Panc1 (cell line): ENCODE results near the gene SYCP3. TPM values are rescaled to one million over a fixed set of nuclear protein-coding genes. Genes with fewer than 3 reads are reported as not detected.
A peak's percentile ranks its signal among the peaks of the same experiment; 100 is the strongest.

ENCODE experiments used
- ATAC-seq: fragments of 200-7000 bp; cut with Tn5 transposase; 2 replicates; pipeline ENCODE4 v1.9.1; 2020; ENCODE audit warnings: mild to moderate bottlenecking, moderate library complexity
- BruUV-seq: library from RNA; stranded (reverse); fragments of 400-500 nt; replicated peaks from 2 replicates; lab custom pipeline; 2021; lab: Mats Ljungman, UMichigan
- CTCF ChIA-PET: fragments of 300-600 bp; sonication (Branson Sonifier 250); formaldehyde crosslinking; loops from one replicate; lab custom pipeline; 2022; ENCODE audit warnings: antibody characterized with exemption; lab: Charles Lee
- POLR2A ChIA-PET: fragments of 300-600 bp; sonication (Branson Sonifier 250); formaldehyde crosslinking; loops from one replicate; lab custom pipeline; 2022; ENCODE audit warnings: antibody characterized with exemption; lab: Charles Lee
- DNase-seq: peaks from one replicate; pipeline ENCODE4 v3.0.0-alpha.2; 2010; ENCODE audit warnings: low read depth, low spot score
- H3K27ac ChIP-seq: 2 replicates; pipeline ENCODE4 v1.5.1; 2011; ENCODE audit warnings: mild to moderate bottlenecking, low read length, inconsistent platforms
- H3K27me3 ChIP-seq: fragments of 200-500 bp; sonication (Bioruptor generic); 2 replicates; pipeline ENCODE4 v1.6.0; 2014; ENCODE audit warnings: low read length, inconsistent platforms; ENCODE audit not compliant: control insufficient read depth, insufficient read depth
- H3K36me3 ChIP-seq: fragments of 200-500 bp; sonication (Bioruptor generic); 2 replicates; pipeline ENCODE4 v1.5.1; 2014; ENCODE audit warnings: inconsistent platforms, mild to moderate bottlenecking, low read length, moderate library complexity; ENCODE audit not compliant: control insufficient read depth, insufficient read depth
- H3K4me1 ChIP-seq: 2 replicates; pipeline ENCODE4 v1.5.1; 2011; ENCODE audit warnings: inconsistent platforms, mild to moderate bottlenecking, low read length, moderate library complexity; ENCODE audit not compliant: control insufficient read depth, insufficient read depth
- H3K4me3 ChIP-seq, 2 experiments: 2 replicates each; pipeline ENCODE4 v1.5.1; 2011 to 2012; ENCODE audit warnings: low read depth in 2 of 2, low read length in 2 of 2, mild to moderate bottlenecking in 2 of 2, inconsistent platforms in 1 of 2, moderate library complexity in 1 of 2
- H3K9me3 ChIP-seq: fragments of 200-500 bp; sonication (Bioruptor generic); 2 replicates; pipeline ENCODE4 v1.5.1; 2014; ENCODE audit warnings: low read depth, mild to moderate bottlenecking, inconsistent platforms, low read length, moderate library complexity; ENCODE audit not compliant: control insufficient read depth, insufficient read depth
- POLR2AphosphoS5 ChIP-seq: IDR thresholded peaks from 2 replicates; pipeline ENCODE4 v1.6.1; 2012; ENCODE audit warnings: mild to moderate bottlenecking, low read depth, low read length, moderate library complexity
- SIN3A ChIP-seq: IDR thresholded peaks from 2 replicates; pipeline ENCODE4 v1.6.1; 2012; ENCODE audit warnings: low read depth, mild to moderate bottlenecking, low read length, moderate library complexity, borderline replicate concordance; ENCODE audit not compliant: insufficient read depth
- in situ Hi-C: cut with HindIII; loops from 2 replicates; pipeline ENCODE4 v1.10.0; 2016; ENCODE audit warnings: low sequenced_read_pairs, low pct_unique_long_range_greater_than_20kb
- intact Hi-C: fragments of 100-400 bp; cut with micrococcal nuclease; formaldehyde crosslinking; loops from one replicate; pipeline ENCODE4 v1.10.0; 2022; ENCODE audit not compliant: unreplicated experiment
- total RNA-seq: library from RNA; stranded (reverse); gene quantifications from one replicate; pipeline ENCODE4 v1.2.1, GENCODE V29; 2021; ENCODE audit not compliant: unreplicated experiment
- TF ChIP-seq, protein P1 (sequence below), 2 experiments: IDR thresholded peaks; 2 replicates each; pipeline ENCODE4 v1.6.1; 2011 to 2012; ENCODE audit warnings: low read depth in 2 of 2, control low read depth in 1 of 2, low read length in 1 of 2, mild to moderate bottlenecking in 1 of 2, moderate library complexity in 1 of 2; ENCODE audit not compliant: insufficient read depth in 1 of 2
- TF ChIP-seq, protein P2 (sequence below): fragments of 450-650 bp; IDR thresholded peaks from 2 replicates; pipeline ENCODE4 v1.5.1; 2017; ENCODE audit warnings: mild to moderate bottlenecking

Gene SYCP3
- total RNA-seq, 1 experiment from 2014 or later, result not detected

DNA sequence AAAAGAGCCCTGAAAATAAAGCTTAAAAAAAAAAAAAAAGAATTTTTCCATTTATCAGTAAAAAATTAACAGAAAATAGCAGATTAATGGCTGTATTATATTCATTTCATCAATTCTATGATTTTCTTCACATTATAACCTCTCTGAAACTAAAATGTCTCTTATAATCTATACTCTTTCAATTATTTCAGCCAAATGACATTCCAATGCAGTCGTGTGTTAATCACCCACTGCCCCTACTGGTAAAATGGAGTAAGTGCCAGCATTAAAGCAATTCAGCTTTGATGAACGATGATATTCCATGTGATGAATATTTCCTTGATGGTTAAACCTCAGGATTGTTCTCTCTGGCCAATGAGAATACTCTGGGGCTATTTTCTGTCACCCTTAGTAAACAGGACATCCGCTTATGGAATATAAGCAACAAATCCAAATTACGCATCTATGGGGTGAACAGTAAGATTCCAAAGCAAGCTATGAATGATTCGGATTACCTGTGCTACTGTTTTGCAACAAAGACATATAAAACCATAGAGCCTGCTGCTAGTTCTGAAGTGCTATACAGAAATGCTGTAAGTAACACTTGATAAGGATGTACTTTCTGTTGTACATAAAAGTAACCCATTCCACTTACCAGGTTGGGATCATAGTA is 20.3 kb upstream of the SYCP3 start:
- in situ Hi-C loops, result no loop called here
- H3K27me3 ChIP-seq, result no peaks in the 10 kb centered on the region
- H3K4me1 ChIP-seq, result no peaks in the 10 kb centered on the region
- ChIA-PET POLR2A (interaction anchor here (0.6 to 0.7 kb wide), 3 partner anchors 13 to 120 kb away, joined by 7 to 14 read pairs (median 10); no protein-coding TSS in a partner anchor), CTCF (interaction anchor here (0.6 to 0.8 kb wide), 7 partner anchors 17 to 393 kb away, joined by 3 to 7 read pairs (median 4); no protein-coding TSS in a partner anchor)
- intact Hi-C loops, result loop anchor here (5.0 kb wide), 1 partner anchor 347 kb away; no protein-coding TSS in a partner anchor
- DNase-seq (no peak), ATAC-seq (peak; percentile 79)
- H3K36me3 ChIP-seq, result no peaks in the 10 kb centered on the region
- H3K9me3 ChIP-seq, result no peaks in the 10 kb centered on the region
- H3K27ac ChIP-seq, result no peak overlapping the region
- no TSS peak for BruUV-seq
- TF ChIP-seq, protein P1, sequence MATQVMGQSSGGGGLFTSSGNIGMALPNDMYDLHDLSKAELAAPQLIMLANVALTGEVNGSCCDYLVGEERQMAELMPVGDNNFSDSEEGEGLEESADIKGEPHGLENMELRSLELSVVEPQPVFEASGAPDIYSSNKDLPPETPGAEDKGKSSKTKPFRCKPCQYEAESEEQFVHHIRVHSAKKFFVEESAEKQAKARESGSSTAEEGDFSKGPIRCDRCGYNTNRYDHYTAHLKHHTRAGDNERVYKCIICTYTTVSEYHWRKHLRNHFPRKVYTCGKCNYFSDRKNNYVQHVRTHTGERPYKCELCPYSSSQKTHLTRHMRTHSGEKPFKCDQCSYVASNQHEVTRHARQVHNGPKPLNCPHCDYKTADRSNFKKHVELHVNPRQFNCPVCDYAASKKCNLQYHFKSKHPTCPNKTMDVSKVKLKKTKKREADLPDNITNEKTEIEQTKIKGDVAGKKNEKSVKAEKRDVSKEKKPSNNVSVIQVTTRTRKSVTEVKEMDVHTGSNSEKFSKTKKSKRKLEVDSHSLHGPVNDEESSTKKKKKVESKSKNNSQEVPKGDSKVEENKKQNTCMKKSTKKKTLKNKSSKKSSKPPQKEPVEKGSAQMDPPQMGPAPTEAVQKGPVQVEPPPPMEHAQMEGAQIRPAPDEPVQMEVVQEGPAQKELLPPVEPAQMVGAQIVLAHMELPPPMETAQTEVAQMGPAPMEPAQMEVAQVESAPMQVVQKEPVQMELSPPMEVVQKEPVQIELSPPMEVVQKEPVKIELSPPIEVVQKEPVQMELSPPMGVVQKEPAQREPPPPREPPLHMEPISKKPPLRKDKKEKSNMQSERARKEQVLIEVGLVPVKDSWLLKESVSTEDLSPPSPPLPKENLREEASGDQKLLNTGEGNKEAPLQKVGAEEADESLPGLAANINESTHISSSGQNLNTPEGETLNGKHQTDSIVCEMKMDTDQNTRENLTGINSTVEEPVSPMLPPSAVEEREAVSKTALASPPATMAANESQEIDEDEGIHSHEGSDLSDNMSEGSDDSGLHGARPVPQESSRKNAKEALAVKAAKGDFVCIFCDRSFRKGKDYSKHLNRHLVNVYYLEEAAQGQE (IDR thresholded peaks at IDR 0.05; ENCODE audit: insufficient read depth in 1 of 2, low read depth in 2 of 2, low read length in 1 of 2), result no peak
- TF ChIP-seq, protein P2, sequence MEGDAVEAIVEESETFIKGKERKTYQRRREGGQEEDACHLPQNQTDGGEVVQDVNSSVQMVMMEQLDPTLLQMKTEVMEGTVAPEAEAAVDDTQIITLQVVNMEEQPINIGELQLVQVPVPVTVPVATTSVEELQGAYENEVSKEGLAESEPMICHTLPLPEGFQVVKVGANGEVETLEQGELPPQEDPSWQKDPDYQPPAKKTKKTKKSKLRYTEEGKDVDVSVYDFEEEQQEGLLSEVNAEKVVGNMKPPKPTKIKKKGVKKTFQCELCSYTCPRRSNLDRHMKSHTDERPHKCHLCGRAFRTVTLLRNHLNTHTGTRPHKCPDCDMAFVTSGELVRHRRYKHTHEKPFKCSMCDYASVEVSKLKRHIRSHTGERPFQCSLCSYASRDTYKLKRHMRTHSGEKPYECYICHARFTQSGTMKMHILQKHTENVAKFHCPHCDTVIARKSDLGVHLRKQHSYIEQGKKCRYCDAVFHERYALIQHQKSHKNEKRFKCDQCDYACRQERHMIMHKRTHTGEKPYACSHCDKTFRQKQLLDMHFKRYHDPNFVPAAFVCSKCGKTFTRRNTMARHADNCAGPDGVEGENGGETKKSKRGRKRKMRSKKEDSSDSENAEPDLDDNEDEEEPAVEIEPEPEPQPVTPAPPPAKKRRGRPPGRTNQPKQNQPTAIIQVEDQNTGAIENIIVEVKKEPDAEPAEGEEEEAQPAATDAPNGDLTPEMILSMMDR, result peak; percentile 84
- H3K4me3 ChIP-seq, result no peak overlapping the region

DNA sequence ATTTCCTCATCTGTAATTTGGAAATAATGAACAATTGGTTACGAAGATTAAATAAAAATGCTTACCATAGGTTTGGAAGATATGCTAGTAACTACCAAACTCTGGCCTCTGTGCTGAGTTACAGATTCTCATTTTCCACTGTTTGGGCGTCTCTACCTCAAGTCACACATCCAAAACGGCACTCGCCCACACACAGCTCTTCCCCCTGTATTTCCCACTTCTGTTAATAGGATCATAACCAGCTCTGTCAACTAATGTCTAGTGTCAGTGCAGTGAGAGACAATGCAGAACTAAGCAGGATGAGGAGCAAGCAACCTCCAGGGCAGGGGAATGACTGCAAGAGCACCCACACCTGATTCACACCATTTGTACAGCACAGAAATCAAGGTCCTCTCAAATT is 10.9 kb upstream of the SYCP3 start:
- no peak for ATAC-seq
- intact Hi-C loops (no loop called here), in situ Hi-C loops (no loop called here)
- DNase-seq, result no peak
- BruUV-seq, result no TSS peak
- POLR2A ChIA-PET, result no interaction called here
- CTCF ChIA-PET, result no interaction called here
- TF ChIP-seq SIN3A, result no peak
- TF ChIP-seq, protein P2, result no peak
- TF ChIP-seq POLR2AphosphoS5, result no peak
- no peak overlapping the region for H3K4me3 ChIP-seq
- H3K4me1 ChIP-seq, result no peaks in the 10 kb centered on the region
- no peaks in the 10 kb centered on the region for H3K9me3 ChIP-seq
- H3K36me3 ChIP-seq, result no peaks in the 10 kb centered on the region; the same call in 1 of the 2 replicates
- no peak overlapping the region for H3K27ac ChIP-seq
- no peaks in the 10 kb centered on the region for H3K27me3 ChIP-seq
